22Rv1 (cell line): ENCODE measurements around the gene CCDC201.

ENCODE experiments used
- H3K27ac ChIP-seq: fragments of 450-650 bp; 2 replicates; pipeline ENCODE4 v1.5.1; 2017
- CTCF ChIP-seq: fragments of 450-650 bp; IDR thresholded peaks from 2 replicates; pipeline ENCODE4 v1.5.1; 2017; ENCODE audit warnings: mild to moderate bottlenecking
- ZFX ChIP-seq: fragments of 450-650 bp; IDR thresholded peaks from 2 replicates; pipeline ENCODE4 v1.6.1; 2017; ENCODE audit warnings: antibody characterized with exemption, borderline replicate concordance

CCDC201 gene

GRCh38 chr7:45910855-45911254 lies 38.0 kb upstream of the CCDC201 start:
- TF ChIP-seq ZFX = no peak
- no peak for TF ChIP-seq CTCF

GRCh38 chr7:45909561-45909960 lies 36.7 kb upstream of the CCDC201 start:
- TF ChIP-seq CTCF (no peak), ZFX (no peak)
- no peak overlapping the region for H3K27ac ChIP-seq

More at GRCh38 chr7:45910855-45911254, 38.0 kb upstream of the CCDC201 start:
- no peak overlapping the region for H3K27ac ChIP-seq

GRCh38 chr7:45902820-45903219 lies 29.9 kb upstream of the CCDC201 start:
- TF ChIP-seq CTCF (0 out of 2 replicates have a peak, but pooled peaks have one; percentile 8), ZFX (no peak)
- H3K27ac ChIP-seq = no peak overlapping the region

DNA sequence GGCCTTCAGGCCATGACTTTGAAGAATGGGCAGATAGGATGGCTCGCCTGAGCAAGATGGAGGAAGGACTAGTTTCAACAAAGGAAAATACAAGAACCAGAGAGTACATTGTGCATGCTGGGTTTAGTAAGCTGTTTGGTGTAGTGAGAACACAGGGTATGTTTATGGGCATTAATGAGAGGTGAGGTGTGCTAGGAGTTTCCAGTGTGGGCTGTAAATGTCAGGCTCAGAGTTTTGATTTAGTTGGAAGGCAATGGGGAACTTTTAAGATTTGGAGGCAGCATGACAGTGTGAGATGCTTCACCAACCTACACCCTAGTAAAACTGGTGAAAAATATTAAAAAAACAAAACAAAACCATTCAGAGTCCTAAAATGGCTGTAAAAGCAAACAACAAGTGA lies 28.7 kb upstream of the CCDC201 start:
- TF ChIP-seq ZFX = no peak
- no peak for TF ChIP-seq CTCF
- H3K27ac ChIP-seq = no peak overlapping the region

GRCh38 chr7:45898222-45898621 lies 25.3 kb upstream of the CCDC201 start:
- TF ChIP-seq CTCF = no peak
- no peak for TF ChIP-seq ZFX
- H3K27ac ChIP-seq = no peak overlapping the region

- H3K27ac ChIP-seq = no peak overlapping the region
- TF ChIP-seq ZFX (no peak), CTCF (no peak)
Measured at GRCh38 chr7:45897042-45897690, 24.3 kb upstream of the CCDC201 start.

GRCh38 chr7:45894665-45895062 lies 21.8 kb upstream of the CCDC201 start:
- H3K27ac ChIP-seq = no peak overlapping the region
- TF ChIP-seq CTCF = no peak
- TF ChIP-seq ZFX = no peak
